Mesenteric fat pad (tissue), 1 donor: Measurements from ENCODE around the gene KCTD10. TPM values are rescaled to one million over a fixed set of nuclear protein-coding genes. Genes with fewer than 3 reads are reported as not detected.
"Not testable (repeated sequence)": the region's sequence is repeated elsewhere in the genome, so short reads cannot be mapped to it uniquely, and the experiment has no call there.

Source experiments
- DNase-seq: peaks from one replicate; pipeline ENCODE4 v3.0.0-alpha.2; 2020; ENCODE audit warnings: low spot score
- total RNA-seq: library from RNA; stranded (reverse); fragmentation: NEBNext Ultra II Directional; extraction: Animal tissue kit (Norgen Biotek cat#: 25700); gene quantifications from one replicate; pipeline ENCODE4 v1.2.1, GENCODE V29; 2021
- donor health status: DM: yes; HTN: yes; CAD: no.

Gene KCTD10
- total RNA-seq, 1 donor from 2014 or later, result 103 TPM

- no peak for DNase-seq
These were observed 2.0 kb downstream of the KCTD10 start for GRCh38 chr12:109475121-109475520.

DNA sequence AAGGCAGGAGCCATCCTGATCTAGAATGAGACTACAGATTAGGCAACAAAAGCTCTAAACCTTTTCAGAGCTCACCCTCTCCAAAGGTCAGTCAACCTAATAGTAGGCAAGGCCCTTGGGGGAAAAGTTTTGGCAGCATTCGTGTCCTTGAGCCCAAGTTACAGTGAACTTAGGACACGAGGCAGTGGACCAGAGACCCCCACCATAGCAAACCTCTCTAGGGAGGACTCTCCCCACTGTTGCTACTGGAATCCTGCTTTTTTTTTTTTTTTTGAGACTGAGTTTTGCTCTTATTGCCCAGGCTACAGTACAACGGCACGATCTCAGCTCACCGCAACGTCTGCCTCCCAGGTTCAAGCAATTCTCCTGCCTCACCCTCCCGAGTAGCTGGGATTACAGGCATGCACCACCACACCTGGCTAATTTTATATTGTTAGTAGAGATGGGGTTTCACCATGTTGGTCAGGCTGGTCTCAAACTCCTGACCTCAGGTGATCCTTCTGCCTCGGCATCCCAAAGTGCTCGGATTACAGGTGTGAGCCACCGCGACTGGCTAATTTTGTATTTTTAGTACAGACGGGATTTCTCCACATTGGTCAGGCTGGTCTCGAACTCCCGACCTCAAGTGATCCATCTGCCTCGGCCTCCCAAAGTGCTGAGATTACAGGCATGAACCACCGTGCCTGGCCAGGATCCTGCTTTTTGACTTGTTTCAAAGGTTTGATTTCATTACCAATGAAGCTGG is 3.4 kb downstream of the KCTD10 start:
- DNase-seq, result not testable (repeated sequence)

GRCh38 chr12:109473006-109473405 is 4.1 kb downstream of the KCTD10 start:
- DNase-seq, result no peak

DNA sequence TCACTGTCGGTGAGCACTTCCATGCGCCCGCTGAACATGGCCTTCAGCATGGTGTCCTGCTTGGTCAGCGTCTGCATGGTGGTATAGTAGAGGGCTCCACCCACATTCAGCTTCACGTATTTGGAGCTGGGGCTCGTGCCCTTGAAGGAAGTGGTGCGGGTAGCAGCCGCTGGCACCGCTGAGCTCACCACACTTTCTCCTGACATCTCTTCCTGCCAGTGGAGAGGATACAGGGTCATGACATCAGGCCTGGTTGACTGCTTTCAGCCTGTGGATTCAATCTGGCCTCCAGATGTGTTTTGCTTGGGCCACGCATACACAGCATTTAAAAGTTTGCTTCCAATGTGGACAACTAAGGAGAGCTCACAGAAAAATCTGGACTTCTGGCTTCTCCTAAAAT is 7.6 kb downstream of the KCTD10 start:
- no peak for DNase-seq

DNA sequence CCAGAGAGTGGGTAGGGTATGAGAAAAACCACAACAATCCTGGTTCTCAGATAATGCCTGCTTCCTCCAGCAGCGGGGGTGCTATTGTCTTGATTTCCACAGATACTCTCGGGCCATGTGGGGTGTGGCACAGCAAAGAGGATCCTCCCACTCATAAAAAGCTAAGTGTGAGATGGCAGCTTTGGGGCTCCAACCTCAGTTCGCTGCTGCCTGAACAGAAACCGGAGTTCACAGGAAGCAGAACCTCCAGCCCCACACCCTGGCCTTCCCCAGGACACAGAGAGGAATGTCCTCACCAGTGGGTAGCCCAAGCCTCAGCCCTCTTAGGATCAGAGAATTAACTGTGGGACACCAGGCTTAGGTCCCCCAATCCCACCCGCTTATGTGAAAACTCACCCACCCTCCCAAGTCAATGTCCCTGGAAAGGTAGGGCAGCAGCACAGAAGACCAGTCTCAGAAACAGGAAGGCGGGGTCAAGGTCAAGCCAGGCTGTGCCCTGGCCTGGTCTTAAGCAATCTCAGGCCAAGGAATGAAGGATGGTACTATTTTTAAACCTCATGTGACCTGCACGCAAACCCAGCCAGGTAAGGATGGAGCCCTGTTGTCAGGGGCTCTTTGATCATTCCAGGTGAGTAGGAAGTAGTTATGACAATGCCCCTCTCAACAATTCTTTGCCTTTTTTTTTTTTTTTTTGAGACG is 9.0 kb downstream of the KCTD10 start:
- DNase-seq, result no peak

DNA sequence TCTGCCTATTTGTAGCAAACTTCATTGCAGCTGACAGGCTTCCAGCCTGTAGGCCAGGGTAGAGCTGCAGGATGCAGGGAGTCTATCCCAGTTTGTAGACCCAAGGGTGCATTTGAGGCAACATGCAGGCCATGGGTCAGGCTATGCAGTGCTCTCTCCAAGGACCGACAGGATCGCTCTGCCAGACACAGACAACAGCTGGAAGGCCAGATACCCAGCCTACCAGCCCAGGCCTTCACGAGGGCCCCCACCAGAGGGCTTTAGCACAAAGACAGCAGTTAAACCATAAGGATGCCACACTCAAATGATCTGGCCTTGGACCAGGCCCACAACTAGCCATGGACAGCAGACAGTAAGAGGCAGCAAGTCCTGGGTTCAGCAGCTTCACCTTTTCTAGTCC is 10.3 kb downstream of the KCTD10 start:
- no peak for DNase-seq

DNA sequence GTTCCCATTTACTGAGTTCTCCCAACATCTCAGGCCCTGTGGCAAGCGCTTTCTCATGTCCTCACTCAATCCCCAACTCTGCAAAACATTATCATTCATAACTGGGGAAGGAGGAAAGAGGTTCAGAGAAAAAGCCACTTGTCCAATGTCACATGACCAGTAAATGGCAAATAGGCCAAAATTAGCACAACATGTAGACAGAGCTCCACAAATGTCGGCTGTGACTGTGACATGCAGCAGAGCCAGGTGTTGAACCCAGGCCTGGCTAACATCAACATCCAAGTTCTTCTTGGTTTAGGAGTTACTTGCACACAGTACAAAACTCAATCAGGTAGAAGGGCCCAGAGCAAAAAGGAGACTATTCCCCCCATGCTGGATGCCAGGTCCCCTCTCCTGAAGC is 10.8 kb downstream of the KCTD10 start:
- DNase-seq, result no peak

DNA sequence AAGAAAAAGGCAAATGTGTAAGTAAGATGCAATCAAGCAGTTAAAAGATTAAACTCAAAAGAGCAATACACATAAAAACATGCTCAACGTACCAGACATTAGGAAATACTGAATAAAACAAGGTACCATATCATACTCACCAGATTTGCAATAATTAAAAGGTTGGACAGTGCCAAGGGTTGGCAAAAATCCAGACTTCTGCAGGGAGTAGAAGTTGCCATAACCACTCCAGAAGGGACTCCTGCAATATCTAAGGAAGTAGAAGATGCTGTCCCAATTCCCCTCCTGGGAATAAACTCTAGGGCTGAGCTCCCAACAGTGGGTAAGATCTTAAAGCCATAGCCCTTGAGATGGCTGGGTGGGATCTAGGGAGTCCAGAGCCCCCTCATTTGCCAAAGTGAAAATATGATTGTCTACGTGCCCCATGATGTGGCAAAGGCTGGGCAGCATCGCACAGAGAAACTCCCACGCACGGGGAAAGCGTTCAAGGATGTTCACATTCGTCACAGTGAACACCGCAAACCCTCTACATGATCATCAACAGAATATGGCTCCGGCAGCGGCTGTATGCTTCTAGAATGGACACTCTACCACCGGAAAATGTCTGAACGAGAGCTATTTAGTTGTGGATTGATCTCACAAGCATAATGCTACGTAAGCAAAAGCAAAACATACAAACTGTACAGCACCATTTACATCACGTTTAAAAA is 12.3 kb downstream of the KCTD10 start:
- DNase-seq, result no peak

DNA sequence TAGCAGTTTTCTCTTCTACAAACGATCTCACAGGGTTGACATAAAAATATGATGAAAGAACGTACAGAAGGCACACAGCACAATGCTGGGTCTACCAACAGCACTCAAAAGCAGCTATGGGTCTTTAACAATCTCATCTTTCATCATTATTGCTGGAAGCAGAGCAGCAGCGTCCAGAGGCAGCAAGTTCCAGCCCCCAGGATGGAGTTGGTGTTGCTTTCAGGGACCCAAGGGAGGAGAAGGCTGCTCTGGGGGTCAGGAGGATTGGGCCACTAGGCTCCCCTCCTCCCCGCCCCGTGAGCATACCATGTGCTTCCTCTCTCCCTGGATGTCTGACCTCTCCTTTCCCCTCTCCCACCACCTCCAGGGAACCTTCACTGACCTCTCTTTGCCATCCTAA is 13.3 kb downstream of the KCTD10 start:
- DNase-seq, result no peak

DNA sequence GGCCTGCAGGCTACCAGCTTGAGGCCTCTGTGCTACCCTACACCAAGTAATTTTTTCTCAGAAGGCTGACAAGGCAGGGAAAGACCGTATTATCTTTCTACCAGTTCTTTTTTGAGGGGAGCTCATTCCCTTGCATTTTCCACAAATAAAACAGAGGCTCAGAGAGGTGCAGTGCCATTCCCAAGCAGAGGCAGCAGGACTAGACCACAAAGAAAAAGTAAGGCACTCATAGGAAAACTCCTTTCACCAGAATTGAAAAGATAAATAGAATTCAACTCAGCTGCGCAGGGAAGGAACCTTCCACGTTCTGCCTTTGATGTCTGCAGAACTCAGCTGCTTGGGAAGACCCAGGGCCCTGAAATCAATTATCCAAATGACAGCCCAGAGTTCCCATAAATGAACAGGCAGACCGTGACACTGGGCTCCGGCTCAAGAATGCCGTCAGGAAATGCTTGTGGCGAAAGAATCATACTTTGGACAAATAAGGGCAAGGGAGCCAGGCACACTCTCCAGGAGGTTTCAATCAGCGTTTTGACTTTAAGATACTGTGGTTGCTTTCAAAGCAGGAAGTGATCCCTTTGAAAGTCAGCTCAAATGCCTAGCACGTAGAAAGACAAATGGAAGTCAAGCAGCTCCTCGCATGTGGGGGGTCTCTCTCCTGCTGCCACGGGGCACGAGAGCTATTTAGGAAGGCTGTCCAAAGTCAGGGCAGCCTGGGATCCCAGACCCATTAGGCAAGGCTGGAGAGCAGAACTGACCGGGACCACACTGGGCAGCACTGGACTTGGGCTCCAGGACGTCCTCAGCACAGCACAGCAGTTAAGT is 14.0 kb downstream of the KCTD10 start:
- no peak for DNase-seq

GRCh38 chr12:109461846-109462756 is 15.0 kb downstream of the KCTD10 start:
- DNase-seq, result no peak

DNA sequence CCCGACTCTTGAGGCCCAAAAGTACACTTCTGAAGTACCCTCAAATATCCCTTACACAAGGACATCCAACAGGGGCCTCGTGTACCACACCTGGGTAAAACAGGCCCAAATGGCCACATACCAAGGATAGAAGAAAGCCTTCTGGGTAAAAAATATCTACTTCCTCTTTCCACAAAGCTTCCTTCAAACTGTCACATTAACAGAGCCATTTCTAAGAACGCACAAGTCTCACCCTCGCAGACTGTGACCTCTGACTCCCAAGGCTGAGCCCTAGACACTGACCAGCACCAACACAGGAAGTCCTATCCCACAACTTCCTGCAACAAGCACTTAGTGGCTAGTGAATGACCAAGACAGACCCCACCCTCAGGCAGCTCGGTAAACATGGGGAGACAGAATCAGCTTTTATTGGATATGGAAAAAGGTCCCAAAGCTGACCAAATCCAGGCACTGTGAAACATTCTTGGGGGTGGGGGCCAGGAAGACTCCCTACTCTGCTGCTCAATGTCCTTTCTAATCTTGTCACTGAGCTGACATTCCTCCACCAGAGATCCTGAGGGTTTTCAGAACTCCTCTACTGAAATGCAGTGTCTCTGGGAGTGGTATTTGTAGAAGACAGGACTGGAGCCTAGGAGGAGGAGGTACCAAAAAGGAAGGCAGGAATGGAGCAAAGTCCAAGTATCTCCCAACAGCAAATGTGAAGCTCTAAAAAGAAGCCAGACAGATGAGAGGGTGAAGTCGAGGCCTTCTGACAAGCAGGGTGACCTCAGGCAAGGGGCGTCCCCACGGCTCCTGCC is 15.9 kb downstream of the KCTD10 start:
- DNase-seq, result no peak

GRCh38 chr12:109460538-109460937 is 16.6 kb downstream of the KCTD10 start:
- no peak for DNase-seq

DNA sequence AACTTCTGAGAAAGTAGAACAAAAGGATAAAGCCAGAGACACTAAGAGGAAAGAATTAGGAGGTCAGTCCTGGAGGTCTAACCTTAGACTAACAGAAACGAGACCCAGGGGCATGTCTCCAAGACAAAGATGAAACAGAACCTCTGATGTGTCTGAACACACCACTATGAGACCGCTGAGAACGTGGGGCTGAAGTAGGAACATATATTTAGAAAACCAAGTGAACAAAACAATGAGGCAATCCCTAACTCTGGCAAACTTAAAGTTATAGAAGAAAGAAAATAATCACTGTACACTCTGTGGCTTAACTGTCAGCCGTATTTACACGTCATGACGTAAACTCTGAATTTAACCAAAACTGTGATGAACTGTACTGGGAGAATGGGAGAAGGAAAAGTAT is 17.9 kb downstream of the KCTD10 start:
- no peak for DNase-seq

GRCh38 chr12:109458771-109459208 is 18.3 kb downstream of the KCTD10 start:
- no peak for DNase-seq

GRCh38 chr12:109458086-109458485 is 19.0 kb downstream of the KCTD10 start:
- DNase-seq, result no peak

GRCh38 chr12:109455706-109456105 is 21.4 kb downstream of the KCTD10 start:
- DNase-seq, result no peak

- DNase-seq, result no peak
These were observed 24.6 kb downstream of the KCTD10 start for GRCh38 chr12:109452489-109452888.

GRCh38 chr12:109451400-109451799 is 25.7 kb downstream of the KCTD10 start:
- DNase-seq, result no peak
